ENCODE results near the gene DRGX. TPM values are rescaled to one million over a fixed set of nuclear protein-coding genes. Genes with fewer than 3 reads are reported as not detected.

DRGX gene
- total and polyA plus RNA-seq, 2 experiments from 2014 or later: not detected

DNA sequence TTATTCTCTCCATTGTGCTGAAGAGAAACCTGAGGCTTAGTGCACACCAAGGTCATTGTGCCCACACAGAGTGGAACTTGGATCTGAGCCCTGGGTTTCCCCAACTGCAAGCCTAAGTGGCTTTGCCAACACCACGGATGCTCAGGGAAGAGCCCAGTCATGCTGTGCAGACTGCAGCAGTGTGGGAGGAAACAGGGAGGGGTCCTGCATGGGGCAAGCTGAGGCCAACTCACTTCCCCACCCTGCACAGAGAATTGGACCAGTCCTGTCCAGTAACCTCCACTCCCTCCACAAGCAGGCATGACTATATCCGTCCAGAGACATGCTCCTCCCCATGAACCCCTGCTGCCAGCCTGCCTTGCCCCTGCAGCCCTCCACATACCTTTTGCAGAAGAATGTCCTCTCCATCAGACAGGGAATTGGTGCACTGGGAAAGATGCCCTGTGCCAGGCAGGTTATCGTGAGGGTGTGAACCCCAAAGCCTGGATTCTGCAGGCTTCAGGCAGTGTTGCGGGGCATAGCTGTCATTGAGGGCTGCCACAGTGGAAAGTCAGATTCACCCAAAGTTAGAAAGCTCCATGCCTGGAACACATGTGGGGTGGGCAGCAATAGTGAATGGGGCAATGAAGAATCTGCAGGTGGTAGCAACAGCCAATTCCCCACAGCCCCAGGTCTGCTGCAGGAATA, 44.9 kb downstream of the DRGX start:
- DNase-seq (ENCODE audit: low spot score): no peak
- H4K20me1 ChIP-seq (ENCODE audit: insufficient read depth, poor library complexity, severe bottlenecking): no peaks in the 10 kb centered on the region
- H3K4me1 ChIP-seq (ENCODE audit: insufficient read depth): no peaks in the 10 kb centered on the region
- H3K9me3 ChIP-seq (ENCODE audit: low read depth): no peaks in the 10 kb centered on the region
- H3K27me3 ChIP-seq: no peaks in the 10 kb centered on the region
- H3K27ac ChIP-seq: no peak overlapping the region
- no peak overlapping the region for H3K4me3 ChIP-seq
- H3K4me2 ChIP-seq: no peak overlapping the region
- no peaks in the 10 kb centered on the region for H3K9me2 ChIP-seq (replicated peaks; ENCODE audit: insufficient read depth)
- no peaks in the 10 kb centered on the region for H3K36me3 ChIP-seq (replicated peaks; ENCODE audit: insufficient read depth, low read depth)
- TF ChIP-seq, protein P1, sequence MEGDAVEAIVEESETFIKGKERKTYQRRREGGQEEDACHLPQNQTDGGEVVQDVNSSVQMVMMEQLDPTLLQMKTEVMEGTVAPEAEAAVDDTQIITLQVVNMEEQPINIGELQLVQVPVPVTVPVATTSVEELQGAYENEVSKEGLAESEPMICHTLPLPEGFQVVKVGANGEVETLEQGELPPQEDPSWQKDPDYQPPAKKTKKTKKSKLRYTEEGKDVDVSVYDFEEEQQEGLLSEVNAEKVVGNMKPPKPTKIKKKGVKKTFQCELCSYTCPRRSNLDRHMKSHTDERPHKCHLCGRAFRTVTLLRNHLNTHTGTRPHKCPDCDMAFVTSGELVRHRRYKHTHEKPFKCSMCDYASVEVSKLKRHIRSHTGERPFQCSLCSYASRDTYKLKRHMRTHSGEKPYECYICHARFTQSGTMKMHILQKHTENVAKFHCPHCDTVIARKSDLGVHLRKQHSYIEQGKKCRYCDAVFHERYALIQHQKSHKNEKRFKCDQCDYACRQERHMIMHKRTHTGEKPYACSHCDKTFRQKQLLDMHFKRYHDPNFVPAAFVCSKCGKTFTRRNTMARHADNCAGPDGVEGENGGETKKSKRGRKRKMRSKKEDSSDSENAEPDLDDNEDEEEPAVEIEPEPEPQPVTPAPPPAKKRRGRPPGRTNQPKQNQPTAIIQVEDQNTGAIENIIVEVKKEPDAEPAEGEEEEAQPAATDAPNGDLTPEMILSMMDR (IDR thresholded peaks at IDR 0.05; ENCODE audit: poor library complexity): no peak
- TF ChIP-seq EZH2 (IDR thresholded peaks at IDR 0.05; ENCODE audit: borderline replicate concordance): no peak
- TF ChIP-seq EZH2phosphoT487 (IDR thresholded peaks at IDR 0.05; ENCODE audit: low read depth, severe bottlenecking, unreplicated experiment): no peak
- 77% methylated on average over 4 of the region's 4 CpGs for WGBS (ENCODE audit: low lambda C conversion rate, missing lambda C conversion rate)
- no peak overlapping the region for H2AFZ ChIP-seq
- H3K79me2 ChIP-seq: no peaks in the 10 kb centered on the region

DNA sequence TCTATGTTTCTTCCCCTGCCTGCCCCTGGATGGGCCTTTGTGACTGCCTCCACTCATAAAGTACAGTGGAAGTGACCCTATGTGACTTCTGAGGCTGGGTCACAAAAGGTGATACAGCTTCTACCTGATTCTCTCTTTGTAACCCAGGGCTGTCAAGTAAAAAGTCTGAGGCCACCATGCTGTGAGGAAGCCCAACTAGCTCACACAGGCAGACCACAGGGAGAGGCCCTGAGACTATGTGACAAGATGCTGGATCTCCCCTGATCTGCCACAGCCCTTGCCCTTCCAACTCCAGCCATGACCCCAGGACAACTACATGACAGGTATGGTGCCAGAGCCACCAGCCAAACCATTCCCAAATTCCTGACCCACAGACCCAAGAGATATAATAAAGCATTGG, 45.8 kb downstream of the DRGX start:
- H3K79me2 ChIP-seq: no peaks in the 10 kb centered on the region
- H2AFZ ChIP-seq: no peak overlapping the region
- no peaks in the 10 kb centered on the region for H3K9me2 ChIP-seq (replicated peaks; ENCODE audit: insufficient read depth)
- no peak overlapping the region for H3K4me3 ChIP-seq
- no peaks in the 10 kb centered on the region for H4K20me1 ChIP-seq (ENCODE audit: insufficient read depth, poor library complexity, severe bottlenecking)
- H3K36me3 ChIP-seq (replicated peaks; ENCODE audit: insufficient read depth, low read depth): no peaks in the 10 kb centered on the region
- no peak overlapping the region for H3K27ac ChIP-seq
- H3K9me3 ChIP-seq (ENCODE audit: low read depth): no peaks in the 10 kb centered on the region
- H3K4me1 ChIP-seq (ENCODE audit: insufficient read depth): no peaks in the 10 kb centered on the region
- no peak for DNase-seq (ENCODE audit: low spot score)
- no peak overlapping the region for H3K4me2 ChIP-seq
- TF ChIP-seq, protein P1 (IDR thresholded peaks at IDR 0.05; ENCODE audit: poor library complexity): no peak
- TF ChIP-seq EZH2phosphoT487 (IDR thresholded peaks at IDR 0.05; ENCODE audit: low read depth, severe bottlenecking, unreplicated experiment) (no peak), EZH2 (IDR thresholded peaks at IDR 0.05; ENCODE audit: borderline replicate concordance) (no peak)
- H3K27me3 ChIP-seq: no peaks in the 10 kb centered on the region

GRCh38 chr10:49349390-49349789, 46.5 kb downstream of the DRGX start:
- H2AFZ ChIP-seq: no peak overlapping the region
- H3K9me2 ChIP-seq (replicated peaks; ENCODE audit: insufficient read depth): no peaks in the 10 kb centered on the region
- no peaks in the 10 kb centered on the region for H3K36me3 ChIP-seq (replicated peaks; ENCODE audit: insufficient read depth, low read depth)
- no peaks in the 10 kb centered on the region for H4K20me1 ChIP-seq (ENCODE audit: insufficient read depth, poor library complexity, severe bottlenecking)
- H3K4me2 ChIP-seq: no peak overlapping the region
- H3K79me2 ChIP-seq: no peaks in the 10 kb centered on the region
- WGBS (ENCODE audit: low lambda C conversion rate, missing lambda C conversion rate): 95% methylated on average over 4 of the region's 4 CpGs
- H3K27me3 ChIP-seq: no peaks in the 10 kb centered on the region
- TF ChIP-seq EZH2phosphoT487 (IDR thresholded peaks at IDR 0.05; ENCODE audit: low read depth, severe bottlenecking, unreplicated experiment) (no peak), EZH2 (IDR thresholded peaks at IDR 0.05; ENCODE audit: borderline replicate concordance) (no peak)
- TF ChIP-seq, protein P1 (IDR thresholded peaks at IDR 0.05; ENCODE audit: poor library complexity): no peak
- no peaks in the 10 kb centered on the region for H3K9me3 ChIP-seq (ENCODE audit: low read depth)
- no peak for DNase-seq (ENCODE audit: low spot score)
- H3K4me3 ChIP-seq: no peak overlapping the region
- no peaks in the 10 kb centered on the region for H3K4me1 ChIP-seq (ENCODE audit: insufficient read depth)
- H3K27ac ChIP-seq: no peak overlapping the region
